ENCODE measurements around the gene PYGO1. TPM values are rescaled to one million over a fixed set of nuclear protein-coding genes. Genes with fewer than 3 reads are reported as not detected.

PYGO1 gene, protein sequence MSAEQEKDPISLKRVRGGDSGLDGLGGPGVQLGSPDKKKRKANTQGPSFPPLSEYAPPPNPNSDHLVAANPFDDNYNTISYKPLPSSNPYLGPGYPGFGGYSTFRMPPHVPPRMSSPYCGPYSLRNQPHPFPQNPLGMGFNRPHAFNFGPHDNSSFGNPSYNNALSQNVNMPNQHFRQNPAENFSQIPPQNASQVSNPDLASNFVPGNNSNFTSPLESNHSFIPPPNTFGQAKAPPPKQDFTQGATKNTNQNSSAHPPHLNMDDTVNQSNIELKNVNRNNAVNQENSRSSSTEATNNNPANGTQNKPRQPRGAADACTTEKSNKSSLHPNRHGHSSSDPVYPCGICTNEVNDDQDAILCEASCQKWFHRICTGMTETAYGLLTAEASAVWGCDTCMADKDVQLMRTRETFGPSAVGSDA
- total RNA-seq (10 to 100 TPM in 2 of 9 donors, 1 to 10 TPM in 7; 4.4 to 12.4 (median 8.4) TPM), polyA plus RNA-seq (1 to 10 TPM; 1.6 to 8.1 (median 1.8) TPM)
- long read RNA-seq, donor 1, partial matches to known transcripts, result 0 of 1 reads
- long read RNA-seq, donor 1, other reads (novel, unspliced or antisense), result 0 of 1 reads
- long read RNA-seq, donor 2, result 0 reads
- long read RNA-seq, donor 3, result 0 reads
- long read RNA-seq, donor 4, result 0 reads
- long read RNA-seq, donor 5, partial matches to known transcripts, result 0 of 1 reads
- long read RNA-seq, donor 5, other reads (novel, unspliced or antisense), result 0 of 1 reads
- long read RNA-seq, donor 6, partial matches to known transcripts, result 0 of 1 reads
- long read RNA-seq, donor 6, other reads (novel, unspliced or antisense), result 1 of 1 reads
- long read RNA-seq, donor 7, result 0 reads
- long read RNA-seq, donor 8, result 0 reads
- long read RNA-seq, donor 9, partial matches to known transcripts, result 0 of 1 reads
- long read RNA-seq, donor 9, other reads (novel, unspliced or antisense), result 0 of 1 reads
- long read RNA-seq, donor 10, full-length matches to known transcripts, result 2 of 2 reads
- long read RNA-seq, donor 10, partial matches to known transcripts, result 0 of 2 reads
- long read RNA-seq, donor 10, other reads (novel, unspliced or antisense), result 0 of 2 reads

- H3K27me3 ChIP-seq, result no peaks in the 10 kb centered on the region
- H3K4me3 ChIP-seq, result peak within 1 kb of the TSS in 3 of 4 donors; percentile 15 to 86 (median 65)
- DNase-seq, result peak; percentile 54 to 68 (median 56)
- WGBS, 4 donors, result 0 to 1% (median 1%) methylated on average over 21 to 106 of the region's 107 CpGs; no CpG with 5 or more reads in 1 of the 4 donors
- peak within 1 kb of the TSS in 3 of 5 donors; percentile 76 to 87 (median 85) for H3K27ac ChIP-seq
- intact Hi-C loops (cut with DNase I), result no loop called here
- H3K4me1 ChIP-seq (replicated peaks in 1 of 2), result peaks cover 4 to 12% of the 10 kb centered on the region in 2 donors
- H3K36me3 ChIP-seq (replicated peaks in 1 of 2), result no peaks in the 10 kb centered on the region
- TF ChIP-seq CTCF (IDR thresholded peaks at IDR 0.05), result no peak
- peak in 1 of 2 donors; percentile 59 for TF ChIP-seq POLR2A (IDR thresholded peaks at IDR 0.05)
- H3K9me3 ChIP-seq (replicated peaks in 1 of 3), result no peaks in the 10 kb centered on the region
Measured at GRCh38 chr15:55588070-55588814, at the start of gene PYGO1. Gene PYGO1 (minus strand): TSS chr15:55588345. CDS start chr15:55587883, 462 bp downstream.

DNA sequence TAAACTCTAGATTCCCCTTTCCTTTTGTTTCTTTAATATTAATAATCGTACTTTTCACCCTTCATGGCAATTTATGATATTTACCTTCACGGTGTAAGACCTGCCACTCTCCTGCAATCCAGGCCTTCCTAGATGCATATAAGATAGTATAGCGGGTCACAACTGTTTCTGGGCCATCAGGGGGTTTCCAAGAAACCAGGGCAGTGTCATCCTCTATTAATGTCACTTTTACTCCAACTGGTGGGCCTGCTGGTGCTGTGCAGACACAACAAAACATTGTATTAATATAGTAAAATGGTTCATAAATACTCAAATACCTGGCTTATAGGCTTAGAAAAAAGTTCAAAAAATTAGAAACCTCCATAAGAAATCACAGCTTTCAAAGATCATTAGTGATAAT, 48.9 kb upstream of the PYGO1 start:
- TF ChIP-seq POLR2A (IDR thresholded peaks at IDR 0.05) (no peak), CTCF (IDR thresholded peaks at IDR 0.05) (no peak)
- intact Hi-C loops (cut with DNase I), result no loop called here
- Histone ChIP-seq H3K27me3 (no peaks in the 10 kb centered on the region), H3K4me1 (replicated peaks in 1 of 2) (no peaks in the 10 kb centered on the region), H3K36me3 (replicated peaks in 1 of 2) (no peaks in the 10 kb centered on the region), H3K27ac (no peak overlapping the region), H3K9me3 (replicated peaks in 1 of 3) (no peaks in the 10 kb centered on the region), H3K4me3 (no peak overlapping the region)
- no peak for DNase-seq
- 89 to 96% (median 92%) methylated on average over 3 of the region's 3 CpGs for WGBS, 4 donors

DNA sequence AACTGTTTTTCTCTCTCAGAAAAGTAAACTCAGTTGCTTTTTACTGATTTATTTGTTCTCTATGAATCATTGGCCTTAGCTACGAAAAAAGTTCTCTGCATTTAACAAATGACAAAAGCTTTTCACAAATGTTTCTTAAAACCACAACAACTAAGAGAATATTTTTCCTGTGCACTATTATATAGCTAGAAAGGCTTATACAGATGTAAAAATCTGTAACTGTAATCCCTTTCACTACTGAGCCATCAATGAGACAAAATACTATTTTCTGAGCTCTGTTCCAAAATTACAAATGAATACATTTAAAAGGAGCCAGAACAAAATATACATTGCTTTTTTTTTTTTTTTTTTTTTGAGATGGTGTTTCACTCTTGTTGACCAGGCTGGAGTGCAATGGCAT, 45.6 kb upstream of the PYGO1 start:
- intact Hi-C loops (cut with DNase I), result no loop called here
- Histone ChIP-seq H3K36me3 (replicated peaks in 1 of 2) (no peaks in the 10 kb centered on the region), H3K27me3 (no peaks in the 10 kb centered on the region), H3K9me3 (replicated peaks in 1 of 3) (no peaks in the 10 kb centered on the region), H3K4me3 (no peak overlapping the region), H3K4me1 (replicated peaks in 1 of 2) (no peaks in the 10 kb centered on the region), H3K27ac (no peak overlapping the region)
- WGBS, 4 donors, result 74 to 85% (median 80%) methylated on average over 1 of the region's 1 CpG
- no peak for DNase-seq
- TF ChIP-seq CTCF (IDR thresholded peaks at IDR 0.05), result no peak
- no peak for TF ChIP-seq POLR2A (IDR thresholded peaks at IDR 0.05)

All from adrenal gland (tissue), 19 donors.